ENCODE measurements around the gene TLE3.

TLE3 gene

GRCh38 chr15:70026991-70027390, 70.7 kb downstream of the TLE3 start:
- no peak for DNase-seq

- DNase-seq, result peak; percentile 95
Measured at GRCh38 chr15:70025413-70026296, 72.1 kb downstream of the TLE3 start.

- no peak for DNase-seq
Measured at GRCh38 chr15:70024521-70024920, 73.2 kb downstream of the TLE3 start.

- DNase-seq, result peak; percentile 80
Measured at GRCh38 chr15:70023769-70024491, 73.8 kb downstream of the TLE3 start.

GRCh38 chr15:70023064-70023768, 74.5 kb downstream of the TLE3 start:
- DNase-seq, result peak; percentile 96

- no peak for DNase-seq
Measured at GRCh38 chr15:70020229-70020628, 77.5 kb downstream of the TLE3 start.

- DNase-seq, result no peak
Measured at GRCh38 chr15:70018646-70019600, 78.8 kb downstream of the TLE3 start.

GRCh38 chr15:70017801-70018200, 79.9 kb downstream of the TLE3 start:
- DNase-seq, result no peak

GRCh38 chr15:70017025-70017424, 80.7 kb downstream of the TLE3 start:
- DNase-seq, result no peak

GRCh38 chr15:70016511-70016994, 81.2 kb downstream of the TLE3 start:
- no peak for DNase-seq

- DNase-seq, result no peak
Measured at GRCh38 chr15:70014860-70015490, 82.7 kb downstream of the TLE3 start.

- DNase-seq, result no peak
Measured at GRCh38 chr15:70014331-70014730, 83.4 kb downstream of the TLE3 start.

- no peak for DNase-seq
Measured at GRCh38 chr15:70013656-70014313, 83.9 kb downstream of the TLE3 start.

- no peak for DNase-seq
Measured at GRCh38 chr15:70012895-70013294, 84.8 kb downstream of the TLE3 start.

- DNase-seq, result no peak
Measured at GRCh38 chr15:70008697-70009290, 88.9 kb downstream of the TLE3 start.

GRCh38 chr15:70006259-70007147, 91.2 kb downstream of the TLE3 start:
- DNase-seq, result no peak

GRCh38 chr15:70004826-70005225, 92.9 kb downstream of the TLE3 start:
- no peak for DNase-seq

- DNase-seq, result peak; percentile 36
Measured at GRCh38 chr15:70002897-70003296, 94.8 kb downstream of the TLE3 start.

- no peak for DNase-seq
Measured at GRCh38 chr15:70001859-70002258, 95.9 kb downstream of the TLE3 start.
